NT2/D1 (cell line): Measurements from ENCODE around the gene CNTN5.

Source experiments
- DNase-seq: peaks from one replicate; pipeline ENCODE4 v3.0.0-alpha.2; 2011; ENCODE audit warnings: low read depth, low spot score
- H3K27me3 ChIP-seq: 2 replicates; pipeline ENCODE4 v1.6.0; 2011; ENCODE audit warnings: mild to moderate bottlenecking; ENCODE audit not compliant: insufficient read length, insufficient read depth
- H3K36me3 ChIP-seq: 2 replicates; pipeline ENCODE4 v1.6.1; 2011; ENCODE audit warnings: mild to moderate bottlenecking, low read length, mixed read lengths; ENCODE audit not compliant: insufficient read depth, insufficient read length
- H3K4me1 ChIP-seq: 2 replicates; pipeline ENCODE4 v1.5.1; 2011; ENCODE audit not compliant: insufficient read depth, insufficient read length
- H3K4me3 ChIP-seq: 2 replicates; pipeline ENCODE4 v1.5.1; 2011; ENCODE audit warnings: low read depth; ENCODE audit not compliant: insufficient read length
- H3K9ac ChIP-seq: 2 replicates; pipeline ENCODE4 v1.6.0; 2011; ENCODE audit warnings: low read depth; ENCODE audit not compliant: insufficient read length
- H3K9me3 ChIP-seq: 2 replicates; pipeline ENCODE4 v1.5.1; 2011; ENCODE audit warnings: mild to moderate bottlenecking, low read length; ENCODE audit not compliant: insufficient read depth
- SUZ12 ChIP-seq: IDR thresholded peaks from 2 replicates; pipeline ENCODE4 v1.6.1; 2011; ENCODE audit not compliant: insufficient read length, insufficient read depth; ENCODE audit errors: extremely low read depth
- YY1 ChIP-seq: IDR thresholded peaks from 2 replicates; pipeline ENCODE4 v1.6.1; 2011; ENCODE audit not compliant: insufficient read length, insufficient read depth
- ZNF274 ChIP-seq: IDR thresholded peaks from 2 replicates; pipeline ENCODE4 v1.6.1; 2011; ENCODE audit warnings: mild to moderate bottlenecking, low read depth, low read length

The CNTN5 gene

DNA sequence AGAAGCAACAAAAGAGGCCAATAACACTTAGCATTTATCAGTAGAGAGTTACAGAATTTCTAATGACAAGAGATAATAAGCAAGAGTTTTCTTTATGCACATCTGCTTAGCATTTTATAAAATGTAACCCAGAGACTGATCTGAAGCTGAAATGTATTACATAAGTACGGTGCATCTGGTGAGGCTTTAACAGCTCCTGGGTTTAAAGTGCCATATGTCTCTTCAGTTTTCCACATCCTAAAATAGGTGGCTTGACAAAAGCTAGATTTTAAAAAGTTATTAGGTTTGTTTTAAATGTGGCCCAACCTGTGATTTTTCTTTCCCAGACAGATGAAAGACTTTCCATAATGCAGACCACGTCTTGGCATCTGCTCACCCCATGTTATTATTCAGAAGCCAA is 1045.7 kb downstream of the CNTN5 start:
- no peaks in the 10 kb centered on the region for H3K4me1 ChIP-seq
- H3K36me3 ChIP-seq: no peaks in the 10 kb centered on the region
- no peak for DNase-seq
- H3K9ac ChIP-seq: no peak overlapping the region
- H3K4me3 ChIP-seq: no peak overlapping the region
- H3K27me3 ChIP-seq: no peaks in the 10 kb centered on the region
- TF ChIP-seq YY1: no peak
- H3K9me3 ChIP-seq: no peaks in the 10 kb centered on the region

GRCh38 chr11:100068116-100068515 is 1047.4 kb downstream of the CNTN5 start:
- TF ChIP-seq YY1 (no peak), ZNF274 (no peak), SUZ12 (no peak)
- DNase-seq: no peak
- Histone ChIP-seq H3K9me3 (no peaks in the 10 kb centered on the region), H3K36me3 (no peaks in the 10 kb centered on the region), H3K4me1 (no peaks in the 10 kb centered on the region), H3K9ac (no peak overlapping the region), H3K27me3 (no peaks in the 10 kb centered on the region), H3K4me3 (no peak overlapping the region)

GRCh38 chr11:100072131-100072530 is 1051.4 kb downstream of the CNTN5 start:
- Histone ChIP-seq H3K9me3 (no peaks in the 10 kb centered on the region), H3K4me3 (no peak overlapping the region)
- no peak for DNase-seq

GRCh38 chr11:100080381-100080780 is 1059.6 kb downstream of the CNTN5 start:
- Histone ChIP-seq H3K9ac (no peak overlapping the region), H3K9me3 (no peaks in the 10 kb centered on the region), H3K27me3 (no peaks in the 10 kb centered on the region), H3K4me1 (no peaks in the 10 kb centered on the region), H3K4me3 (no peak overlapping the region), H3K36me3 (no peaks in the 10 kb centered on the region)
- DNase-seq: no peak
- no peak for TF ChIP-seq SUZ12
- no peak for TF ChIP-seq YY1
- no peak for TF ChIP-seq ZNF274

More at GRCh38 chr11:100072131-100072530, 1051.4 kb downstream of the CNTN5 start:
- Histone ChIP-seq H3K9ac (no peak overlapping the region), H3K36me3 (no peaks in the 10 kb centered on the region), H3K4me1 (no peaks in the 10 kb centered on the region), H3K27me3 (no peaks in the 10 kb centered on the region)
- TF ChIP-seq YY1 (no peak), ZNF274 (no peak), SUZ12 (no peak)

- Histone ChIP-seq H3K4me3 (no peak overlapping the region), H3K4me1 (no peaks in the 10 kb centered on the region), H3K9me3 (no peaks in the 10 kb centered on the region), H3K27me3 (no peaks in the 10 kb centered on the region), H3K36me3 (no peaks in the 10 kb centered on the region), H3K9ac (no peak overlapping the region)
- no peak for DNase-seq
- TF ChIP-seq SUZ12 (no peak), YY1 (no peak), ZNF274 (no peak)
Measured at GRCh38 chr11:100080821-100081220, 1060.1 kb downstream of the CNTN5 start.

DNA sequence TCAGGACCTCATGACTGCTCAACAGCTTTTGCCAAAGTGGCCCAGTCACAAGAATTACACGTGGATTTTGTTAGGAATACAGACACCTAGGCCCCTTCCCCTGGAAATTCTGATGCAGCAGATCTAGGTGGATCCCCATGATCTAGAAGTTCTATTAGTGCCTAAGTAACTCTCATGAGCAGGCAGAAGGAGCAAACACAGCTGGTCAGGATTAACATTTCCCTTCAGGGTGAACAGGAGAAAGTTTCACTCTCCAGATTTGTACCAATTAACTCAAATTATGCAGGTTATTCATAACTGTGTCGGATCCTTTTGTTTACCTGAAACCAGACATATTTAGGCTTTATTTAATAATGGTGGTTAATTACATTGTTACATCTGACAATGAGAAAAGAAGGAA is 1072.9 kb downstream of the CNTN5 start:
- no peaks in the 10 kb centered on the region for H3K9me3 ChIP-seq
- no peaks in the 10 kb centered on the region for H3K36me3 ChIP-seq
- no peak for DNase-seq
- TF ChIP-seq YY1 (no peak), SUZ12 (no peak), ZNF274 (no peak)
- no peaks in the 10 kb centered on the region for H3K27me3 ChIP-seq
- H3K4me1 ChIP-seq: no peaks in the 10 kb centered on the region
- H3K9ac ChIP-seq: no peak overlapping the region
- no peak overlapping the region for H3K4me3 ChIP-seq

DNA sequence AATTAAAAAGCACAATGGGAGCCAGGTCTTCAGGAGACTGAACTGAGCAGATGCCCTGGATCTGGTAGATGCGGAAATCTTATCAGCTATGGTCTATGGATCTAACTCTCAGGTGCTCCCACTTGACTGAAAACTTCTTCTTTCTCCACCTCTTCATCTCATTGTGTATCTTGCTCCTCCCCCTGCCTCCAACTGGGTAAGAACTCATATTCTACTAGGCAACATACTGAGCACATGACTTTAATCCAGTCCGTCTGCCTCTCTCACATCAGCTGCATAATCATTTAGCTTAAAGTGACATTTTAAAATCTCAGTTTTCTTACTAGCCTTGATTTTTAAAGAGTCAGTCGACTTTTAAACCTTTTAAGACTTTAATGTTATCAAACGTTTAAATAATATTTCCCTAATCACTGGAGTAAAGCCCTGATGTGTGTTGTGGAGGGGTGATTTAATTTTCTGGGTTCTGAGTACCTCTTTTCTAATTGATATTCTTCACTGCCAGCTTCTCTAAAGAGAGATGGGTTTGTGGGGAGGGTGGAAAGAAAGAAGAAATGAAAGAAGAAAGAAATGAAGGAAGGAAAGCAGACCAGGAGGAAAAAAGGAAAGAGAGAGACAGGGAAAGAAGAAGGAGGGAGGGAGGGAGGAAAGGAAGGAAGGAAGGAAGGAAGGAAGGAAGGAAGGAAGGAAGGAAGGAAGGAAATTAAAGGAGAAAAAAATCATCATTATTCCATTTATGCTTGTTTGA is 1073.5 kb downstream of the CNTN5 start:
- Histone ChIP-seq H3K4me3 (no peak overlapping the region), H3K36me3 (no peaks in the 10 kb centered on the region), H3K9me3 (no peaks in the 10 kb centered on the region), H3K4me1 (no peaks in the 10 kb centered on the region), H3K9ac (no peak overlapping the region), H3K27me3 (no peaks in the 10 kb centered on the region)
- TF ChIP-seq SUZ12 (no peak), YY1 (no peak), ZNF274 (no peak)
- no peak for DNase-seq
